ENCODE measurements around the gene GSTM5. TPM values are rescaled to one million over a fixed set of nuclear protein-coding genes. Genes with fewer than 3 reads are reported as not detected.

GSTM5 gene
- total and polyA plus RNA-seq, 2 of the 4 experiments (the other 2 are of a cell fraction), result 0.36 to 1.2 TPM

DNA sequence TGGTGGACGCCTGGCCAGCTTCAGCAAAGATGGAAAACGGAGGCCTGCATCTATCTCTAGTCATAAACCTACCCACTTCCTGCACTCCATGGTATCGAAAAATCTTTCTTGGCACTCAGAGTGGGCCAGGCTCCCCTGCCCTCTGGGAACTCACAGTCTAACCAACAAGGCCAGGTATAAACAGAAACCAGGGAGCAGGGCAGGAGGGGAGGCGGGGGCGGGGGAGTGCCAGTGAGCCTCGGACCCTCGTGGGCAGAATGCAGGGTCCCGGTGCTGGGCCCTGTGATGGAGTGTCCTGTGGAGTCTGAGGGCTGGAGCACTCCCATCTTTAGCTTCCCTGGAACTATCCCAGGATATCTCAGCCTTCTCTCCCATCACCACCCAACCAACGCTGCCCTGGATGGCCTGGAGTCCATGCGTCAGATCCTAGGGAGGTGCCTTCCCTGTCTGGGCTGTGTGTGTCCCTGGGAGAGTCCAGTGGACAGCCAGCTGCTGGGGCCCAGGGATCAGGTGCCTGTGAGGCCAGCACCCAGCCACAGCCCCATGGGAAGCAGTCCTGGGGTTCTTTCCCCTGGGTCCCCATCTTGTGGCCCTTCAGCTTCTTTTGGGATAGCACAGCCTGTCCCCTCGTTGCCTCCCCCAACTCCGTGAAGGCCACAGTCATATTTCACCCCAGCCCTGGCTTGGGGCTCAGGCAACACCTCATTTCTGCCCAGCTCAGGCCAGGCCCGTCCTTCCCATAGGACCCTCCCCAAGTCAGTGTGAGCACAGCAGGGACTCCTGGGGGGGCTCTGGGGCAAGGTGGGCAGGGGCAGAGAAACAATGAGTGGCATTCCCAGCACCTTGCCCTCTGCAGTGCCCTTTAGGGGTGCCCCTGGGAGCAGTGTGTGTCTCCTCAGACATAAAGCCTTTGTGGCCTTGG is 52.8 kb downstream of the GSTM5 start (continued):
- no peak for TF ChIP-seq SMC3 (IDR thresholded peaks at IDR 0.05; ENCODE audit: low read depth, low read length)

GRCh38 chr1:109765483-109765815 is 53.4 kb downstream of the GSTM5 start:
- DNase-seq (no peak), ATAC-seq (ENCODE audit: low read depth) (no peak)
- ChIA-PET CTCF (no interaction called here), POLR2A (ENCODE audit: unreplicated experiment) (no interaction called here)
- in situ Hi-C loops (cut with MboI; ENCODE audit: low sequenced_read_pairs) (no loop called here), intact Hi-C loops (cut with micrococcal nuclease) (no loop called here), dilution Hi-C loops (cut with HindIII; ENCODE audit: low sequenced_read_pairs, unreplicated experiment) (no loop called here)
- H4K20me1 ChIP-seq (ENCODE audit: insufficient read depth, low read length), result no peaks in the 10 kb centered on the region
- H2BK20ac ChIP-seq (ENCODE audit: low read depth, low read length), result no peak overlapping the region
- no peaks in the 10 kb centered on the region for H3K79me1 ChIP-seq (ENCODE audit: low read depth in 1 of 2, low read length in 2 of 2)
- H3K9me3 ChIP-seq (ENCODE audit: control insufficient read depth, insufficient read depth, low read length), result no peaks in the 10 kb centered on the region
- H3K4me1 ChIP-seq (ENCODE audit: control insufficient read depth, insufficient read depth, low read length), result peaks cover 18% of the 10 kb centered on the region
- H3K14ac ChIP-seq (replicated peaks; ENCODE audit: low read depth, low read length), result no peak overlapping the region; the same call in 1 of the 2 replicates
- no peak overlapping the region for H3K18ac ChIP-seq (ENCODE audit: low read depth, low read length)
- H4K8ac ChIP-seq (ENCODE audit: low read depth in 2 of 2, low read length in 2 of 2), result no peak overlapping the region
- no peak overlapping the region for H3K27ac ChIP-seq (ENCODE audit: insufficient read depth, low read length)
- H3K4me3 ChIP-seq (ENCODE audit: insufficient read depth, low read depth, low read length), result no peak overlapping the region
- H2AFZ ChIP-seq (replicated peaks; ENCODE audit: low read length, poor library complexity), result no peak overlapping the region
- WGBS, 2 experiments (ENCODE audit: extremely low coverage in 2 of 2, insufficient read length in 1 of 2), result no CpG with 5 or more reads among the region's 4 CpGs
- no peak overlapping the region for H4K5ac ChIP-seq (ENCODE audit: low read depth, low read length)
- BruUV-seq (replicated peaks), result no TSS peak
- H2BK5ac ChIP-seq (ENCODE audit: low read depth, low read length, poor library complexity, severe bottlenecking), result no peak overlapping the region
- no peaks in the 10 kb centered on the region for H3K36me3 ChIP-seq (ENCODE audit: control insufficient read depth, insufficient read depth, low read length)
- H2BK15ac ChIP-seq (ENCODE audit: low read depth, low read length), result peak overlapping the region; percentile 35; the same call in 1 of the 3 replicates
- H2AK9ac ChIP-seq (replicated peaks; ENCODE audit: low read depth, low read length, poor library complexity), result peak overlapping the region; percentile 46
- no peak for TF ChIP-seq CEBPB (IDR thresholded peaks at IDR 0.05; ENCODE audit: low read depth, low read length)
- no peak for TF ChIP-seq FOS (IDR thresholded peaks at IDR 0.05; ENCODE audit: low read depth, low read length)
- no peak for TF ChIP-seq RCOR1 (IDR thresholded peaks at IDR 0.05; ENCODE audit: insufficient replicate concordance, low read length)
- no peak for TF ChIP-seq USF2 (IDR thresholded peaks at IDR 0.05; ENCODE audit: low read depth, low read length)
- no peak for TF ChIP-seq MXI1 (IDR thresholded peaks at IDR 0.05; ENCODE audit: borderline replicate concordance, low read depth, low read length)
- no peak for TF ChIP-seq RAD21 (IDR thresholded peaks at IDR 0.05; ENCODE audit: low read length)
- TF ChIP-seq SMC3 (IDR thresholded peaks at IDR 0.05; ENCODE audit: low read depth, low read length), result no peak
- no peak for TF ChIP-seq MAZ (IDR thresholded peaks at IDR 0.05; ENCODE audit: borderline replicate concordance, low read depth, low read length)
- TF ChIP-seq, protein P1, sequence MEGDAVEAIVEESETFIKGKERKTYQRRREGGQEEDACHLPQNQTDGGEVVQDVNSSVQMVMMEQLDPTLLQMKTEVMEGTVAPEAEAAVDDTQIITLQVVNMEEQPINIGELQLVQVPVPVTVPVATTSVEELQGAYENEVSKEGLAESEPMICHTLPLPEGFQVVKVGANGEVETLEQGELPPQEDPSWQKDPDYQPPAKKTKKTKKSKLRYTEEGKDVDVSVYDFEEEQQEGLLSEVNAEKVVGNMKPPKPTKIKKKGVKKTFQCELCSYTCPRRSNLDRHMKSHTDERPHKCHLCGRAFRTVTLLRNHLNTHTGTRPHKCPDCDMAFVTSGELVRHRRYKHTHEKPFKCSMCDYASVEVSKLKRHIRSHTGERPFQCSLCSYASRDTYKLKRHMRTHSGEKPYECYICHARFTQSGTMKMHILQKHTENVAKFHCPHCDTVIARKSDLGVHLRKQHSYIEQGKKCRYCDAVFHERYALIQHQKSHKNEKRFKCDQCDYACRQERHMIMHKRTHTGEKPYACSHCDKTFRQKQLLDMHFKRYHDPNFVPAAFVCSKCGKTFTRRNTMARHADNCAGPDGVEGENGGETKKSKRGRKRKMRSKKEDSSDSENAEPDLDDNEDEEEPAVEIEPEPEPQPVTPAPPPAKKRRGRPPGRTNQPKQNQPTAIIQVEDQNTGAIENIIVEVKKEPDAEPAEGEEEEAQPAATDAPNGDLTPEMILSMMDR (conservative IDR thresholded peaks at IDR 0.05; ENCODE audit: low read depth, low read length), result no peak
- TF ChIP-seq CHD1 (IDR thresholded peaks at IDR 0.05; ENCODE audit: low read depth, low read length), result no peak
- TF ChIP-seq ELK1 (IDR thresholded peaks at IDR 0.05; ENCODE audit: borderline replicate concordance, low read depth, low read length), result no peak
- no peak overlapping the region for H3K23ac ChIP-seq (ENCODE audit: low read depth, low read length)
- no peak overlapping the region for H3K56ac ChIP-seq (ENCODE audit: extremely low read depth, insufficient read depth, low read length)
- no peak overlapping the region for H3K4me2 ChIP-seq (ENCODE audit: low read depth, low read length)
- no peak overlapping the region for H2AK5ac ChIP-seq (ENCODE audit: low read depth, low read length)
- peaks cover 28% of the 10 kb centered on the region for H3K9me1 ChIP-seq (ENCODE audit: insufficient read depth, low read length)
- no peak overlapping the region for H3K9ac ChIP-seq (ENCODE audit: low read depth, low read length)
- H4K91ac ChIP-seq (ENCODE audit: insufficient read depth, low read depth, low read length), result no peak overlapping the region
- no peaks in the 10 kb centered on the region for H3K27me3 ChIP-seq (ENCODE audit: control insufficient read depth, insufficient read depth, low read length)
- H3K4ac ChIP-seq (ENCODE audit: low read depth, low read length), result peak overlapping the region; percentile 51
- H2BK120ac ChIP-seq (ENCODE audit: low read depth, low read length), result peak overlapping the region; percentile 21; the same call in 1 of the 2 replicates
